GM12872 (cell line): ENCODE measurements around the gene CEP120.

Source experiments
- TF ChIP-seq, protein P1 (sequence below): IDR thresholded peaks from 3 replicates; pipeline ENCODE4 v1.5.1; 2011; ENCODE audit warnings: low read depth, mild to moderate bottlenecking, low read length, moderate library complexity; ENCODE audit not compliant: insufficient read depth

Gene CEP120

DNA sequence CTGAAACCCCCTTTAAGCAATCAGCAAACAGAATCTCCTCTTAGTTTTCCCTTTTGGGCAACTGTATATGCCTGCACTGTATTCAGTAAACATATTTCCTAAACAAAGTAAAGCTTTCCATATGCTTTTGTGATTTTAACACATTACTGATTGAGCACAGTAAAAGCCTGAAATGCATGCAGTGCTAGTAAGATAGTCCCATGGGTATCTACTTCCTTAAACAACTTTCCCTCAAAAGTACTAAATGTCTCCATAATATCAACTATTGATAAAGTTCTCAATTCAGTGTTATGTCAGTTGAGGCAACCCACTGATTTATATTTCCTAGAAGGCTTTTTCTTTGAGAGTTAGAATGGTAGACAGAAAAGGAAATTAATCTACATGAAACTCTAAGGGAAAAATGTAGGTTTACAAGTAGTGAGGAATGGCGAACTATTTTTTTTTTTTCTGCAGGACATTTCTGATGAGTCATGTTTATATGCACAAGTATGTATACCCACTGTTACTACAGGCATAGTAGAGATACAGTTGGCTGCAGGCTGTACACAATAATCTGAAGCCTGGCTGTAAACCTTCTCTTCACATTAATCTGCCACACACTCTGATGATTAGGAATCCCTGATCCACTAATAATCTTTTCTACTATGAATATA lies 31.2 kb upstream of the CEP120 start:
- TF ChIP-seq, protein P1, sequence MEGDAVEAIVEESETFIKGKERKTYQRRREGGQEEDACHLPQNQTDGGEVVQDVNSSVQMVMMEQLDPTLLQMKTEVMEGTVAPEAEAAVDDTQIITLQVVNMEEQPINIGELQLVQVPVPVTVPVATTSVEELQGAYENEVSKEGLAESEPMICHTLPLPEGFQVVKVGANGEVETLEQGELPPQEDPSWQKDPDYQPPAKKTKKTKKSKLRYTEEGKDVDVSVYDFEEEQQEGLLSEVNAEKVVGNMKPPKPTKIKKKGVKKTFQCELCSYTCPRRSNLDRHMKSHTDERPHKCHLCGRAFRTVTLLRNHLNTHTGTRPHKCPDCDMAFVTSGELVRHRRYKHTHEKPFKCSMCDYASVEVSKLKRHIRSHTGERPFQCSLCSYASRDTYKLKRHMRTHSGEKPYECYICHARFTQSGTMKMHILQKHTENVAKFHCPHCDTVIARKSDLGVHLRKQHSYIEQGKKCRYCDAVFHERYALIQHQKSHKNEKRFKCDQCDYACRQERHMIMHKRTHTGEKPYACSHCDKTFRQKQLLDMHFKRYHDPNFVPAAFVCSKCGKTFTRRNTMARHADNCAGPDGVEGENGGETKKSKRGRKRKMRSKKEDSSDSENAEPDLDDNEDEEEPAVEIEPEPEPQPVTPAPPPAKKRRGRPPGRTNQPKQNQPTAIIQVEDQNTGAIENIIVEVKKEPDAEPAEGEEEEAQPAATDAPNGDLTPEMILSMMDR: no peak

DNA sequence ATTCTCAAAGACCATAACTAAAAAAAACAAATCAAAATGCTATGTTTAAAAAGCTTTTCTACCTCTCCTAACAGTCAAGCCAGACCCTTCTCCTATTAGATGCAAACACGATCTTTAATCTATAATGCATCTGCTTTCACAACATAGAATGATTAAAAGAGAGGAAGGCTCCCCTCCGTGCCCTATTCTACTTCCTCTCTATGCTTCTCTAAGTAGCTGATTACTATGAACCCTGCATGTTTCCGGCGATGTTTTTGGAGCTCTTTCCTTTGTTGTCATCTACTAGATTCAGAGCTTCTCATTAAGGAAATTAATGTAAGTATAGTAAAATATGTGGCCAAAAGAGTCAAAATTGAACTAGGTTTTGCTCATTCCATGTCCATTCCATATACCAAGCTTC lies 29.2 kb upstream of the CEP120 start:
- TF ChIP-seq, protein P1: no peak

DNA sequence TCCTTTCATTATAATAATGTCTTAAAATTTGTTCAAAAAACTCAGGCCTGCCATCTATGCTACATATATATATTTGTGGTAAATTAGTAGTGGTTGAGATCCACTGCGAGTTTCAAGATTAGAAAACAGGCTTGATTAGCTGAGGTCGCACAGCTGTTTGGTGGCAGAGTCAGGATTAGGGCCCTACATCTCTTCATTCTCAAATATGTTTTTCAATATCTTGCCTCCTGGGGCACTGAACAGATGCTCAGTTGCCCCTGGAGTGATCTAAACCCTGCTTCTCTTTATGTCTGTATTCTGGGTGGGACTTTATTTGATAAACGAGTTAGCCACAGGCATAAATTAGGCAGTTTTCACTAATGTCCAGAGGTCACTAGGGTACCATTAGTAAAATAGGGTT lies 27.8 kb upstream of the CEP120 start:
- TF ChIP-seq, protein P1: no peak

DNA sequence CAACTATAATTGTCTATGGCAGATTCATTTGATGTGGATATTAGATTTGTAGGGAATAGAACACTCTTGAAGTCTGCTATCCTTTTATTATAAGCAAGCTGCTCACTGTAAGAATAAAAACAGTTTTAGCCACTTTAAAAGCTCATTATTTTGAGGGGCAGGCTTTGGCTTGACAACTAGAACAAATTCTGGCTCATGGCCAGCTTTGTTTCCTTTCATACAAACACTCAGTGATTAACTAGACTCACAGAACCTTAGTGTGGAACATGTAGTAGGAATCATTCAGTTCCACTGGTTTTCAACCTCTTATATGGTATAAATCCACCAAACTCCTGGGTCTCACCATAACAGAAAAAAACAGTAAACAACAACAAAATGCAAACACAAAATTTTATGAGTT lies 27.4 kb upstream of the CEP120 start:
- TF ChIP-seq, protein P1: no peak

DNA sequence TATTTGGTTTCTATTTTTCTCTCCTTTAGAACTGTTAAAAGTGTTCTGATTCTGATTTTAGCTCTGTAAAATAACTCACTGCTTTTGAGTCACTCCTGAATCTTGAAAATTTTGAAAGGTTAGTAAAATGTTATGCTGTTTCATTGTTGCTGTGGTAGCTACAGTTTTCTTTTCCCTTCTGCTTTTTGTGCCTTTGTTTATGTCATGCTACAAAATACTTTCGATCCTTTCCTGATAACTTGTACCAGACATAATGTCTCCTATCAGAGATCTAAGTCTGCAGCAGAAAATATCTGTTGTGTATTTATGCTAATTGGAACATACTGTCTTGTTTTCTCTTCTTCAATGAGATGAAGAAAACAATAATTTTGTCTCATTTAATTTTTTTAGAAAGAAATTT lies 26.9 kb upstream of the CEP120 start:
- TF ChIP-seq, protein P1: no peak

DNA sequence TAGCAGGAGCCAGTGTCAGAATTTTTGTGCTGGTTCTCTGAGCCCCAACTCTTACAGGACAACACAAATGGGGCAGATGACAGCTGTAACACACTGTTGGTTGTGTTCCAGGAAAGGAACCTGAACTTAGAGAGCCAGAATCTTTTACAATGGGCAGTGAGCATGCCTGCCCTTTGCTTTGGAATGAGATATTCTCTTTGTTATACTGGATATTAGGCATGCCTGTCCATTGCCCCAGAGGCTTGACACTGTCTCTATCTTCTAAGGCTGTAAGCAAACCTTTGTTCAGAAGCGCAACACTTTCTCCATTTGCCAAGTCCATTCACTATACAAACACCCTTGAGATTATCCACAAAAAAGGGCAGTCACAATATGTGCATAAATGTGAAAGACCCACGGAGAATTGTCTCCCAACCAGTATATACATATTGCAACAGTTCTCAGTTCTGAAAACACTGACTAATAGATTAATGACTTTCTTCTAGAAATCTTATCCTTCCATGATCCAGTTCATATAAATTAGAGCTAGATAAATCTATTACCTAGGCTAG lies 26.3 kb upstream of the CEP120 start:
- TF ChIP-seq, protein P1: no peak

DNA sequence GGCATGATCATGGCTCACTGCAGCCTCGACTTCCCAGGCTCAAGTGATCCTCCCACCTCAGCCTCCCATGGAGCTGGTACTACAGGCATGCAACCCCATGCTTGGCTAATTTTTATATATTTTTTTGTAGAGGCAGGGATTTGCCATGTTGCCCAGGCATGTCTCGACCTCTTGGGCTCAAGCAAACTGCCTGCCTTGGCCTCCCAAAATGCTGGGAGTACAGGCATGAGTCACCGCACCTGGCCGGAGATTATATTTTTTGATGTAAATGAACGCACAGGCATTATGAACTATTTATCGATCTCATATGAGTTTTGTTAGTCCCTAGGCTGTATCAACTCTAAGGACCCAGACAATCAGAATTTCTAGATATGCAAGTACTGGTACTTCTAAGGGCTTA lies 25.5 kb upstream of the CEP120 start:
- TF ChIP-seq, protein P1: no peak
